DND-41 (cell line): ENCODE results near the gene KRTAP4-11.

Source experiments
- EZH2 ChIP-seq: IDR thresholded peaks from 3 replicates; pipeline ENCODE4 v1.6.1; 2012; ENCODE audit warnings: borderline replicate concordance, low read depth, mild to moderate bottlenecking, moderate library complexity, low read length, inconsistent platforms; ENCODE audit not compliant: severe bottlenecking
- TF ChIP-seq, protein P1 (sequence below): IDR thresholded peaks from 2 replicates; pipeline ENCODE4 v1.5.1; 2012; ENCODE audit warnings: borderline replicate concordance, low read length, moderate library complexity, mild to moderate bottlenecking; ENCODE audit not compliant: poor library complexity, severe bottlenecking; ENCODE audit errors: extremely low read depth

DNA sequence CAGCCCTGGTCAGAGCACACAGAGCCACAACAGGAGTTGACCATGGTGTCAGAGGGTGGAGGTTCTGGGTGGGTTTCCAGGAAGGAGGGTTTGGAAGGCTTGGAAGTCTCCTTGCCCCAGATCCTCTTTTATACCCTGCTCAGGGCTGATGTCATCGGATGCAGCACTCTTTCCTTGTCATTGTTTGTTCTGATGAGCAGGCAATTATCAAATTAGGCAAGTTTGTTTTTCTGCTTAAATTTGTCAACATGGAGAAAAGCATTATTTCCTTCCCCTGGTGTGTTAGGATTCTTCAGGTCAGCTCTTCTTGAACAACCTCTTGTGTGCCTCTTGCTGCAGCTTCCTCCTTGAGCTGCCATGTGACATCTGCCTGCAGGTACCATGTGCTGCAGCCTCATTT is 42.5 kb upstream of the KRTAP4-11 start, which contains the start of gene KRTAP4-4:
- TF ChIP-seq, protein P1, sequence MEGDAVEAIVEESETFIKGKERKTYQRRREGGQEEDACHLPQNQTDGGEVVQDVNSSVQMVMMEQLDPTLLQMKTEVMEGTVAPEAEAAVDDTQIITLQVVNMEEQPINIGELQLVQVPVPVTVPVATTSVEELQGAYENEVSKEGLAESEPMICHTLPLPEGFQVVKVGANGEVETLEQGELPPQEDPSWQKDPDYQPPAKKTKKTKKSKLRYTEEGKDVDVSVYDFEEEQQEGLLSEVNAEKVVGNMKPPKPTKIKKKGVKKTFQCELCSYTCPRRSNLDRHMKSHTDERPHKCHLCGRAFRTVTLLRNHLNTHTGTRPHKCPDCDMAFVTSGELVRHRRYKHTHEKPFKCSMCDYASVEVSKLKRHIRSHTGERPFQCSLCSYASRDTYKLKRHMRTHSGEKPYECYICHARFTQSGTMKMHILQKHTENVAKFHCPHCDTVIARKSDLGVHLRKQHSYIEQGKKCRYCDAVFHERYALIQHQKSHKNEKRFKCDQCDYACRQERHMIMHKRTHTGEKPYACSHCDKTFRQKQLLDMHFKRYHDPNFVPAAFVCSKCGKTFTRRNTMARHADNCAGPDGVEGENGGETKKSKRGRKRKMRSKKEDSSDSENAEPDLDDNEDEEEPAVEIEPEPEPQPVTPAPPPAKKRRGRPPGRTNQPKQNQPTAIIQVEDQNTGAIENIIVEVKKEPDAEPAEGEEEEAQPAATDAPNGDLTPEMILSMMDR = no peak
- no peak for TF ChIP-seq EZH2
